CD4-positive, alpha-beta T cell treated with Interferon gamma for 1 hour (primary cell): ENCODE data around the gene MAGI1.
"Not testable (repeated sequence)": the region's sequence is repeated elsewhere in the genome, so short reads cannot be mapped to it uniquely, and the experiment has no call there.

Experiments
- DNase-seq: peaks from one replicate; pipeline ENCODE4 v3.0.0-alpha.2; 2020

The MAGI1 gene

DNA sequence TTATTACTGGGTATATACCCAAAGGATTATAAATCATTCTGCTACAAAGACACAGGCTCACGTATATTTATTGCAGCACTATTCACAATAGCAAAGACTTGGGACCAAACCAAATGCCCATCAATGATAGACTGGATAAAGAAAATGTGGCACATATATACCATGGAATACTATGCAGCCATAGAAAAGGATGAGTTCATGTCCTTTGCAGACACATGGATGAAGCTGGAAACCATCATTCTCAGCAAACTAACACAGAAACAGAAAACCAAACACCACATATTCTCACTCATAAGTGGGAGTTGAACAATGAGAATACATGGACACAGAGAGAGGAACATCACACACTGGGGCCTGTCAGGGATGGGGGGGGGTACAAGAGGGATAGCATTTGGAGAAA is 495.3 kb downstream of the MAGI1 start:
- DNase-seq: not testable (repeated sequence)

- DNase-seq: no peak
Observed at GRCh38 chr3:65540666-65541065, 498.1 kb downstream of the MAGI1 start.

DNA sequence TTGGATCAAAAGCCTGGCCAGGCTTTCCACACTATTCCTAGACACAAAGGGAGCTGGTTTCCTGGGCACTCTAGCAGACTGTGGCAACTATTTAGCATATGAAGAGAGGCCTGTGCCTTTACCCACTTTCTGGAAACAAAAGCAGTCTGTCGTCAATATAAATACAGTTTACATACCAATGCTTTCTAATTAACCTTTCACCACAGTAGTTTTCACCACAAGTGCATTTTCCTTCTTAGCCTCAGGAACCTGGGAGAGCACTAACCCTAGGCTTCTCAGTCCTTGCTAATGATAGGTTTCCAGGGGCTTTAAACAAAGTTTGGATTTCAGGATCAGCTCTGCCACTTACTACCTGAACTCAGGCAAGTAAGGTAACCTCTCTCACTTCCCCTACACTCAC is 499.1 kb downstream of the MAGI1 start:
- DNase-seq: no peak

GRCh38 chr3:65538101-65538500 is 500.6 kb downstream of the MAGI1 start:
- DNase-seq: no peak

- no peak for DNase-seq
Observed at GRCh38 chr3:65537109-65537508, 501.6 kb downstream of the MAGI1 start.

DNA sequence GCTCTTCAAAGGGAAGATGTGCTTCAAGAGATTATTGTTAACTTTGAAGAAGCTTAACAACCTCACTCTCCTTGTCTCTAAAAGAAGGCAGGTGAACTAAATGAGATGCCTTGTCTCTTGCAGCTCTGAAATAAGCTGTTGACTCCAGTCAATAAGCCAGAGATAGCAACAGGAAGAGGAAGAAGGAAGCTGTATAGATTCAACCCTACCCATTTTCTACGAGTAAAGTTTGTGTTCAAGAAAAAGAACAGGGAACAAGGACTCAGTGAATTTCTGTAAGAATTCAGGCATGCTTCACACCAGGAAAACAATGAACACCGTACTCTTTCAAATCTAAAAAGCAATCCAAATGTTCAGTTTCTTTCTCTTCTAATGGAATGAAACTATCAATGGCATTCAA is 503.5 kb downstream of the MAGI1 start:
- no peak for DNase-seq

DNA sequence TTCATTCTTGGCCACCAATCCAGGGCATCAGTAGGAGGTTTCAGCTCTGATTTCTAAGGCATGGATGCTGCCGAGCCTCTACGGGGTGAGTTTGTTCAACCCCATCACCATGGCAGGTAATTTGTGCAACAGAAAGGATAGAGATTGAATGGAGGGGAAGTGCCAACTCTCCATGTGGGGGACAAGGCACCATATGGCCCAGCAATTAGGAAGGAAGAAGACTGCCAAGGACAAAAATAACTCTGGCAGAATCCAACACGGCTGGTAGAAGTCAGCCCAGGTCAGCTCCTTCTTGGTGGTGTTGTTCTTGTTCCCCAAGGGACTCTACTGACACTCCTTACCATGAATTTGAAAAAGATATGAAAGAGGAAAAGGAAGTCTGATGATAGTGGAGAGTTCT is 503.9 kb downstream of the MAGI1 start:
- no peak for DNase-seq

GRCh38 chr3:65532749-65533148 is 506.0 kb downstream of the MAGI1 start:
- no peak for DNase-seq

GRCh38 chr3:65532215-65532614 is 506.5 kb downstream of the MAGI1 start:
- DNase-seq: no peak

GRCh38 chr3:65531499-65531898 is 507.2 kb downstream of the MAGI1 start:
- no peak for DNase-seq

GRCh38 chr3:65526656-65527055 is 512.1 kb downstream of the MAGI1 start:
- DNase-seq: no peak

GRCh38 chr3:65524584-65524983 is 514.1 kb downstream of the MAGI1 start:
- no peak for DNase-seq

DNA sequence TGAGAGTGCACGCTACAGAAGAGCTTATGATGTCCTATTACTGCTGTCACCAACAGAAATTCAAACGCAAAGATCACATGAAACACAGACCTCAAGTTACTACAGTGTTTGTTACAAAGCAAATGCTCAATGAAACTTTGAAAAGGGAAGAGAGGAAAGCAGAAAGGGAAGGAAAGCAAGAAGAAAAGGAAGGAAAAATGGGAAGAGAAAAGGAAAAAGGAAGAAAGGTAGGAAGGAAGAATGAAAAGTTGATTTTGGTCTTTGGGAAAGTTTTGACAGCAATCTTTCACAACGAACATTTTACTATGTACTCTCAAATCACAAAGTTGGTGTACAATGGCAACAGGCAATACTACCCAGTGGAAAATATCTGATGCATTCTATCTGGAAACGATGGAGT is 514.8 kb downstream of the MAGI1 start:
- DNase-seq: no peak

GRCh38 chr3:65521032-65521431 is 517.7 kb downstream of the MAGI1 start:
- DNase-seq: no peak

GRCh38 chr3:65516998-65517397 is 521.7 kb downstream of the MAGI1 start:
- no peak for DNase-seq

- not testable (repeated sequence) for DNase-seq
Observed at GRCh38 chr3:65514317-65514716, 524.4 kb downstream of the MAGI1 start.

DNA sequence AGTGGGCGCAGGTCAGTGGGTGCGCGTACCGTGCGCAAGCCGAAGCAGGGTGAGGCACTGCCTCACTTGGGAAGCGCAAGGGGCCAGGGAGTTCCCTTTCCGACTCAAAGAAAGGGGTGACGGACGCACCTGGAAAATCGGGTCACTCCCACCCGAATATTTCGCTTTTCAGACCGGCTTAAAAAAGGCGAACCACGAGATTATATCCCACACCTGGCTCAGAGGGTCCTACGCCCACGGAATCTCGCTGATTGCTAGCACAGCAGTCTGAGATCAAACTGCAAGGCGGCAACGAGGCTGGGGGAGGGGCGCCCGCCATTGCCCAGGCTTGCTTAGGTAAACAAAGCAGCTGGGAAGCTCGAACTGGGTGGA is 529.3 kb downstream of the MAGI1 start:
- not testable (repeated sequence) for DNase-seq

DNA sequence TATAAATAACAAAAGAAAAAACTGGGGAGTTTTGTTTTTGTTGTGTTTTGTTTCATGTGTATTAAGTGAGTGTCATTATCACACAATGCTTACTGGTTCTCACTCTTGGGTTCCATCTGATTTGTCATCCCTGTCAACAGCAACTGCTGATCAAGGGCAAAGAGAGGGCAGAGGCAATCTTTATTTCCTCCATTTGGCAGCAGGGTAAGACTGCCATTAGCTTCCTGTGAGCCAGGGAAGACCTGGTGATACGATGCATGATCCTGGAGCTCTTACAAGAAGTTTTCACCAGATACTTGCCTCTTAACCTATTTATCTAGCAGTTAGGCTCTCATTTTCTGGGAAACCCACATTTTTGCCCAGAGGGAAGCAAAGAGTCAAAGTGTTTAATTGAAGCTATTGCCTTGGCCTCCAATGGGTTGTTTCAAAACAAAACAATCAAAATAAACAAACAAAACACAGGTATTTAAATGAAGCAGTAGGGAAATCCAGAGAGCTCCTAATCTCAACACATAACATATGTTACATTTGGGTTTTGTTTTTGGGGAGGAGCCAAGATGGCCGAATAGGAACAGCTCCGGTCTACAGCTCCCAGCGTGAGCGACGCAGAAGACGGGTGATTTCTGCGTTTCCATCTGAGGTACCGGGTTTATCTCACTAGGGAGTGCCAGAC is 529.8 kb downstream of the MAGI1 start:
- DNase-seq: no peak

- DNase-seq: no peak
Observed at GRCh38 chr3:65507437-65507836, 531.3 kb downstream of the MAGI1 start.

GRCh38 chr3:65503776-65504175 is 534.9 kb downstream of the MAGI1 start:
- DNase-seq: no peak

GRCh38 chr3:65502526-65502925 is 536.2 kb downstream of the MAGI1 start:
- DNase-seq: no peak

- no peak for DNase-seq
Observed at GRCh38 chr3:65500398-65501306, 538.1 kb downstream of the MAGI1 start.

GRCh38 chr3:65497846-65498245 is 540.9 kb downstream of the MAGI1 start:
- DNase-seq: no peak

GRCh38 chr3:65497236-65497635 is 541.5 kb downstream of the MAGI1 start:
- DNase-seq: no peak
